Measurements from ENCODE around the gene SESTD1.

- TF ChIP-seq YY1 (IDR thresholded peaks at IDR 0.05; ENCODE audit: extremely low read depth, insufficient replicate concordance, low read depth, low read length) (no peak), EZH2 (IDR thresholded peaks at IDR 0.05) (no peak)
These were observed 156.9 kb downstream of the SESTD1 start for GRCh38 chr2:179107737-179108136.

Measured in HCT116 (cell line).